A673 (cell line): Measurements from ENCODE around the gene IGF2R. TPM values are rescaled to one million over a fixed set of nuclear protein-coding genes. Genes with fewer than 3 reads are reported as not detected.
A peak's percentile ranks its signal among the peaks of the same experiment; 100 is the strongest.
"Not testable (repeated sequence)": the region's sequence is repeated elsewhere in the genome, so short reads cannot be mapped to it uniquely, and the experiment has no call there.

Source experiments
- BruUV-seq: library from RNA; stranded (reverse); fragments of 400-500 nt; replicated peaks from 2 replicates; lab custom pipeline; 2021; lab: Mats Ljungman, UMichigan
- CTCF ChIA-PET: fragments of 300-600 bp; sonication (Branson Sonifier 250); formaldehyde crosslinking; loops from one replicate; lab custom pipeline; 2022; ENCODE audit warnings: antibody characterized with exemption; lab: Charles Lee
- POLR2A ChIA-PET: fragments of 300-600 bp; sonication (Branson Sonifier 250); formaldehyde crosslinking; loops from one replicate; lab custom pipeline; 2022; ENCODE audit warnings: antibody characterized with exemption; ENCODE audit not compliant: low non-redundant PET; lab: Charles Lee
- DNase-seq: peaks from one replicate; pipeline ENCODE4 v3.0.0-alpha.2; 2015; ENCODE audit warnings: low spot score
- H3K27ac ChIP-seq: fragments of 200-600 bp; sonication (generic); 2 replicates; pipeline ENCODE4 v1.5.1; 2016; ENCODE audit warnings: mixed run types, low read depth, mild to moderate bottlenecking, mixed read lengths, antibody characterized with exemption, low read length; ENCODE audit not compliant: poor library complexity, severe bottlenecking
- H3K27me3 ChIP-seq: fragments of 200-600 bp; sonication (generic); replicated peaks from 2 replicates; pipeline ENCODE4 v1.6.1; 2017; ENCODE audit warnings: mixed run types, low read depth, mild to moderate bottlenecking, mixed read lengths, antibody characterized with exemption, low read length; ENCODE audit not compliant: insufficient read depth, poor library complexity
- H3K36me3 ChIP-seq: fragments of 200-600 bp; sonication (generic); 2 replicates; pipeline ENCODE4 v1.6.1; 2016; ENCODE audit warnings: mixed run types, mild to moderate bottlenecking, mixed read lengths, antibody characterized with exemption, low read length; ENCODE audit not compliant: insufficient read depth, poor library complexity, severe bottlenecking
- H3K4me1 ChIP-seq: fragments of 200-600 bp; sonication (generic); 2 replicates; pipeline ENCODE4 v1.6.1; 2017; ENCODE audit warnings: mixed run types, mild to moderate bottlenecking, mixed read lengths, antibody characterized with exemption, low read length; ENCODE audit not compliant: insufficient read depth, poor library complexity, severe bottlenecking
- H3K4me3 ChIP-seq: fragments of 200-600 bp; sonication (generic); 2 replicates; pipeline ENCODE4 v1.5.1; 2016; ENCODE audit warnings: low read depth, mixed run types, mild to moderate bottlenecking, mixed read lengths, low read length; ENCODE audit not compliant: poor library complexity, severe bottlenecking
- H3K9me3 ChIP-seq: fragments of 200-600 bp; sonication (generic); 2 replicates; pipeline ENCODE4 v1.6.1; 2016; ENCODE audit warnings: mixed run types, low read depth, mild to moderate bottlenecking, mixed read lengths, antibody characterized with exemption, low read length; ENCODE audit not compliant: poor library complexity, severe bottlenecking
- EZH2 ChIP-seq: fragments of 200-600 bp; sonication (generic); IDR thresholded peaks from 2 replicates; pipeline ENCODE4 v1.6.1; 2017; ENCODE audit warnings: borderline replicate concordance, low read depth, mild to moderate bottlenecking, mixed read lengths, antibody characterized with exemption, low read length; ENCODE audit not compliant: poor library complexity, severe bottlenecking
- intact Hi-C: fragments of 100-400 bp; cut with micrococcal nuclease; formaldehyde crosslinking; loops from one replicate; pipeline ENCODE4 v1.10.0; 2022; ENCODE audit not compliant: unreplicated experiment
- total RNA-seq: library from RNA; stranded (reverse); gene quantifications from 2 replicates; pipeline ENCODE4 v1.2.3, GENCODE V29; 2021
- TF ChIP-seq, protein P1 (sequence below): fragments of 300-800, 200-600 bp; sonication (generic); conservative IDR thresholded peaks from 2 replicates; pipeline ENCODE4 v1.5.1; 2017; ENCODE audit warnings: low read depth, mild to moderate bottlenecking, antibody characterized with exemption, low read length, moderate library complexity, mixed read lengths

The IGF2R gene
- total RNA-seq, 1 experiment from 2014 or later = 67.4 TPM

DNA sequence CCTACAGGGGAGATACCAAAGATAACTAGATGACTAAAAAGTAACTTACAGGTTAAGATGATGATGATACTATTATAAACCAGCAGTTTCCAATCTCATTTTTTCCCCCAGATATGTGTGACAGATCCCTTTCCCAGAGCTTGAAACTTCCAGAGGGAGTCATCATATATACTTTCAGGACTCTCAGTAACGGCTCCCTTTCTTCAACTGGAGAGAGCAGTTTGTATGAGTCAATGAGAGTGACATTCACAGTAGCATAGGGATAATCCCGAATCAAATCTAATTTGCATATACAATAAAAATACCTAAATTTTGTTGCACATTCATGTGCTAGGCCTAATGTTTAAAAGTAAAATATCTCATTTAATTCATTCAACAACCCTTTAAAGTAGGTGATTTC is 29.7 kb downstream of the IGF2R start:
- ChIA-PET POLR2A (no interaction called here), CTCF (no interaction called here)
- Histone ChIP-seq H3K27me3 (no peaks in the 10 kb centered on the region), H3K4me3 (no peak overlapping the region), H3K27ac (no peak overlapping the region), H3K9me3 (no peaks in the 10 kb centered on the region), H3K4me1 (peaks cover 11% of the 10 kb centered on the region), H3K36me3 (no peaks in the 10 kb centered on the region)
- intact Hi-C loops = no loop called here
- TF ChIP-seq, protein P1, sequence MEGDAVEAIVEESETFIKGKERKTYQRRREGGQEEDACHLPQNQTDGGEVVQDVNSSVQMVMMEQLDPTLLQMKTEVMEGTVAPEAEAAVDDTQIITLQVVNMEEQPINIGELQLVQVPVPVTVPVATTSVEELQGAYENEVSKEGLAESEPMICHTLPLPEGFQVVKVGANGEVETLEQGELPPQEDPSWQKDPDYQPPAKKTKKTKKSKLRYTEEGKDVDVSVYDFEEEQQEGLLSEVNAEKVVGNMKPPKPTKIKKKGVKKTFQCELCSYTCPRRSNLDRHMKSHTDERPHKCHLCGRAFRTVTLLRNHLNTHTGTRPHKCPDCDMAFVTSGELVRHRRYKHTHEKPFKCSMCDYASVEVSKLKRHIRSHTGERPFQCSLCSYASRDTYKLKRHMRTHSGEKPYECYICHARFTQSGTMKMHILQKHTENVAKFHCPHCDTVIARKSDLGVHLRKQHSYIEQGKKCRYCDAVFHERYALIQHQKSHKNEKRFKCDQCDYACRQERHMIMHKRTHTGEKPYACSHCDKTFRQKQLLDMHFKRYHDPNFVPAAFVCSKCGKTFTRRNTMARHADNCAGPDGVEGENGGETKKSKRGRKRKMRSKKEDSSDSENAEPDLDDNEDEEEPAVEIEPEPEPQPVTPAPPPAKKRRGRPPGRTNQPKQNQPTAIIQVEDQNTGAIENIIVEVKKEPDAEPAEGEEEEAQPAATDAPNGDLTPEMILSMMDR = no peak
- no peak for TF ChIP-seq EZH2
- no TSS peak for BruUV-seq
- DNase-seq = no peak

DNA sequence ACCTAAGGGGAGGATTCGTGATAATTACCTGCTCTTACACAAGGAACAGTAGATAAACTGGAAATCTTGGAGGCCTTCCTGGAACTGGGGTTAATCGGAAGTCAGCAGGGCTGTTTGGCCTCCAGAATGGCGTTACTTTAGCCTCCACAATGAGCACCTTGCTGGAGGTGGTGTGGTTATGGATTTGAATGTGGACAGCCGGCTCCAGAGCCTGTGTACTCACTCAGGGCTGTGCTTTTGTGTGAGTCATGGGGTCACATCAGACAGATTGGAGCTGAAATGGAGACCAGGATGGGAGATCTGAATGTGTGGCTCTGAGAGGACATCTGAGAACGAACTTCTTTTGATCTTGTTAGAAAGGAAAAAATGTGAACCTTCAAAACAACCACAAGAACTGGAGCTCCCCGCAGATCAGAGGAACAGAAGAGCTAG is 30.4 kb downstream of the IGF2R start:
- no peak for DNase-seq
- Histone ChIP-seq H3K27me3 (no peaks in the 10 kb centered on the region), H3K9me3 (no peaks in the 10 kb centered on the region), H3K4me1 (peaks cover 11% of the 10 kb centered on the region), H3K36me3 (no peaks in the 10 kb centered on the region), H3K27ac (no peak overlapping the region), H3K4me3 (no peak overlapping the region)
- no peak for TF ChIP-seq EZH2
- TF ChIP-seq, protein P1 = no peak
- BruUV-seq = no TSS peak
- ChIA-PET CTCF (no interaction called here), POLR2A (no interaction called here)
- intact Hi-C loops = no loop called here

DNA sequence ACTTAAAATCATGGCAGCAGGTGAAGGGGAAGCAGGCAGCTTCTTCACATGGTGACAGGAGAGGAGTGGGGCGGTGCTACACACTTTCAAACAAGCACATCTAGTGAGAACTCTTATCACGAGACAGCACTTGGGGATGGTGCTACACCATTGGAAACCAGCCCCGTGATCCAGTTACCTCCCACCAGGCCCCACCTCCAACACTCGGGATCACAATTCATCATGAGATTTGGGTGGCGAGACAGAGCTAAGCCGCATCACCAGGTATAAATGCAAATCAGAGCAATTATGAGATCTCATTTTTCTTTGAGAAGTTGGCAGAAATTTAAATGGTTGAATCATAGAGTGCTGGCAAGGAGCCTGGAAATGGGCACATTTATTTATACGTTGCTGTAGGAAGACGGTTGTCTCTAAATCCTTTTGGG is 31.4 kb downstream of the IGF2R start:
- Histone ChIP-seq H3K27me3 (no peaks in the 10 kb centered on the region), H3K36me3 (no peaks in the 10 kb centered on the region), H3K9me3 (no peaks in the 10 kb centered on the region), H3K4me3 (no peak overlapping the region), H3K27ac (no peak overlapping the region), H3K4me1 (peaks cover 11% of the 10 kb centered on the region)
- BruUV-seq = no TSS peak
- TF ChIP-seq EZH2 = no peak
- TF ChIP-seq, protein P1 = no peak
- intact Hi-C loops = no loop called here
- ChIA-PET CTCF (interaction anchor here (0.7 kb wide), 1 partner anchor 288 kb away, joined by 14 read pairs; no protein-coding TSS in a partner anchor), POLR2A (no interaction called here)
- peak; percentile 45 for DNase-seq

DNA sequence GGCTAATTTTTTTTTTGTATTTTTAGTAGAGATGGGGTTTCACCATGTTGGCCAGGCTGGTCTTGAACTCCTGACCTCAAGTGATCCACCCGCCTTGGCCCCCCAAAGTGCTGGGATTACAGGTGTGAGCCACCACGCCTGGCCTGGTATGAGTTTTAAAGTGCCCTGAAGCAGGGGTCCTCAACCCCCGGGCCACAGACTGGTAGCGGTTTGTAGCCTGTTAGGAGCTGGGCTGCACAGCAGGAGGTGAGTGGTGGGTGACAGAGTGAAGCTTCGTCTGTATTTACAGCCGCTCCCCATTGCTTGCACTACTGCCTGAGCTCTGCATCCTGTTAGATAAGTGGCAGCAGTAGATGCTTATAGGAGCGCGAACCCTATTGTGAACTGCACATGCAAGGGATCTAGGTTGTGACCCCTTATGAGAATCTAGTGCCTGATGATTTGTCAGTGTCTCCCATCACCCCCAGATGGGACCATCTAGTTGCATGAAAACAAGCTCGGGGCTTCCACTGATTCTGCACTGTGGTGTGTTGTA is 32.1 kb downstream of the IGF2R start:
- H3K27ac ChIP-seq, H3K27me3 ChIP-seq, CTCF ChIA-PET, H3K36me3 ChIP-seq, POLR2A ChIA-PET, H3K4me3 ChIP-seq, intact Hi-C loops, H3K9me3 ChIP-seq, BruUV-seq, DNase-seq, H3K4me1 ChIP-seq: not testable (repeated sequence)
